Epidermal melanocyte (primary cell): ENCODE data around the gene KLHL3.
"Not testable (repeated sequence)": the region's sequence is repeated elsewhere in the genome, so short reads cannot be mapped to it uniquely, and the experiment has no call there.

ENCODE experiments used
- DNase-seq: peaks from one replicate; pipeline ENCODE4 v3.0.0; 2011; ENCODE audit warnings: low spot score; ENCODE audit not compliant: insufficient read length

The KLHL3 gene

GRCh38 chr5:137668637-137669036 is 67.3 kb downstream of the KLHL3 start:
- no peak for DNase-seq

- DNase-seq, result no peak
These were observed 68.5 kb downstream of the KLHL3 start for GRCh38 chr5:137667341-137667740.

- DNase-seq, result no peak
These were observed 69.0 kb downstream of the KLHL3 start for GRCh38 chr5:137666901-137667300.

- DNase-seq, result no peak
These were observed 69.4 kb downstream of the KLHL3 start for GRCh38 chr5:137666461-137666850.

GRCh38 chr5:137665678-137666460 is 70.0 kb downstream of the KLHL3 start:
- DNase-seq, result no peak

- DNase-seq, result peak; percentile 63
These were observed 75.5 kb downstream of the KLHL3 start for GRCh38 chr5:137660349-137660817.

- no peak for DNase-seq
These were observed 76.7 kb downstream of the KLHL3 start for GRCh38 chr5:137659209-137659608.

- no peak for DNase-seq
These were observed 77.6 kb downstream of the KLHL3 start for GRCh38 chr5:137658324-137658723.

- no peak for DNase-seq
These were observed 78.8 kb downstream of the KLHL3 start for GRCh38 chr5:137657073-137657472.

- DNase-seq, result no peak
These were observed 79.3 kb downstream of the KLHL3 start for GRCh38 chr5:137656558-137656957.

- DNase-seq, result no peak
These were observed 84.9 kb downstream of the KLHL3 start for GRCh38 chr5:137651022-137651421.

GRCh38 chr5:137649228-137649935 is 86.5 kb downstream of the KLHL3 start:
- peak; percentile 64 for DNase-seq

GRCh38 chr5:137648361-137648760 is 87.5 kb downstream of the KLHL3 start:
- DNase-seq, result no peak

- no peak for DNase-seq
These were observed 88.5 kb downstream of the KLHL3 start for GRCh38 chr5:137647401-137647800.

- no peak for DNase-seq
These were observed 89.1 kb downstream of the KLHL3 start for GRCh38 chr5:137646761-137647160.

- not testable (repeated sequence) for DNase-seq
These were observed 92.8 kb downstream of the KLHL3 start for GRCh38 chr5:137643081-137643480.

GRCh38 chr5:137642091-137642490 is 93.8 kb downstream of the KLHL3 start:
- DNase-seq, result no peak

- DNase-seq, result no peak
These were observed 94.7 kb downstream of the KLHL3 start for GRCh38 chr5:137641148-137641547.

- no peak for DNase-seq
These were observed 96.2 kb downstream of the KLHL3 start for GRCh38 chr5:137639645-137640044.

GRCh38 chr5:137638841-137639240 is 97.0 kb downstream of the KLHL3 start:
- DNase-seq, result no peak

GRCh38 chr5:137636830-137637714 is 98.8 kb downstream of the KLHL3 start:
- no peak for DNase-seq

GRCh38 chr5:137636099-137636498 is 99.8 kb downstream of the KLHL3 start:
- no peak for DNase-seq
